ENCODE results near the gene WDR90.

- TF ChIP-seq POLR2A (IDR thresholded peaks at IDR 0.05) (no peak), CTCF (IDR thresholded peaks at IDR 0.05) (no peak)
These were observed 11.1 kb upstream of the WDR90 start for GRCh38 chr16:638034-638543.
